ENCODE measurements around the gene SVIL.

DNA sequence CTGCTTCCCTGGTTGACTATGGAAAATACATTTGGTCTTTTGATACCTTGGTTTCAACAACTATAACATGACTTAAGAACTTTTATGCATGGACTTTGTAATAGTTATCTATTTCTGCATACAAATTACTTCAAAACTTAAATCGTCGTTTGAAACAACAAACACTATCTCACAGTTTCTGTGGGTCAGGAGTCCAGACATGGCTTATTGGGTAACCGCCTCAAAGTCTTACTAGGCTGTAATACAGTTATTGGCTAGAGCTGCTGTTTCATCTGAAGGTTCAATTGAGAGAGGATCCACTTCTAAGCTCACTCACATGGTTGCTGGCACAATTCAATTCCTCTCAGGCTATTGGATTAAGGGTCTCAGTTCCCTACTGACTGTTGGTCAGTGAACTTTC is 210.8 kb downstream of the SVIL start:
- no peak for TF ChIP-seq POLR2A (IDR thresholded peaks at IDR 0.05; ENCODE audit: low read depth, low read length)
- no peak for TF ChIP-seq TAF1 (IDR thresholded peaks at IDR 0.05; ENCODE audit: low read depth, low read length)
